Tibial nerve (tissue), 4 donors: ENCODE measurements around the gene MRPS17. TPM values are rescaled to one million over a fixed set of nuclear protein-coding genes. Genes with fewer than 3 reads are reported as not detected.

Experiments used
- DNase-seq, 2 donors: peaks; one replicate each; pipeline ENCODE4 v3.0.0-alpha.2; 2019; ENCODE audit warnings: low spot score in 2 of 2
- H3K27ac ChIP-seq, 4 donors: fragments of 200-600 bp; sonication (generic) in 3 of 4; one replicate each; pipeline ENCODE4 v1.5.1; 2017 to 2019; ENCODE audit warnings: mild to moderate bottlenecking in 1 of 4
- H3K27me3 ChIP-seq, 2 donors: fragments of 200-600 bp; sonication (generic) in 1 of 2; one replicate each; pipeline versions ENCODE4 v1.5.1 to v1.6.0; 2017 to 2019
- H3K36me3 ChIP-seq, 3 donors: fragments of 200-600 bp; sonication (generic); one replicate each; pipeline ENCODE4 v1.5.1; 2018 to 2019
- H3K4me1 ChIP-seq, 4 donors: fragments of 200-600 bp; sonication (generic) in 3 of 4; one replicate each; pipeline ENCODE4 v1.5.1; 2017 to 2019
- H3K4me3 ChIP-seq, 4 donors: fragments of 200-600 bp; sonication (generic) in 3 of 4; one replicate each; pipeline ENCODE4 v1.5.1; 2017 to 2019; ENCODE audit warnings: mild to moderate bottlenecking in 1 of 4, moderate library complexity in 1 of 4
- H3K9me3 ChIP-seq, 4 donors: fragments of 200-600 bp; sonication (generic) in 3 of 4; one replicate each; pipeline ENCODE4 v1.5.1; 2017 to 2019
- EP300 ChIP-seq, 2 donors: sonication (generic); formaldehyde crosslinking; IDR thresholded peaks; one replicate each; pipeline ENCODE4 v1.6.1; 2017; ENCODE audit warnings: antibody characterized with exemption in 2 of 2, mild to moderate bottlenecking in 1 of 2
- POLR2A ChIP-seq, 2 donors: fragments of 450-650 bp; IDR thresholded peaks; one replicate each; pipeline ENCODE4 v1.6.1; 2017; ENCODE audit warnings: antibody characterized with exemption in 2 of 2, mild to moderate bottlenecking in 2 of 2, moderate library complexity in 2 of 2
- WGBS, 2 donors: methylation state at CpG; one replicate each; pipeline ENCODE4 v1.1.5; 2018; 5-methylcytosine and 5-hydroxymethylcytosine counted together
- total RNA-seq, 4 donors: library from RNA; depleted of rRNA; stranded (reverse); fragments of >200 nt; gene quantifications; one replicate each; pipeline ENCODE4 v1.1.0, GENCODE V29; 2016
- TF ChIP-seq, protein P1 (sequence below), 5 experiments: fragments of 200-600 bp in 3 of 5; fragments of 450-650 bp in 2 of 5; sonication (generic) in 3 of 5; IDR thresholded peaks; one replicate each; pipeline ENCODE4 v1.5.1; 2016 to 2019; ENCODE audit warnings: antibody characterized with exemption in 5 of 5, mild to moderate bottlenecking in 3 of 5, moderate library complexity in 2 of 5

The MRPS17 gene
- total RNA-seq, 4 donors from 2014 or later, result 2.2 to 7.5 (median 3.8) TPM

DNA sequence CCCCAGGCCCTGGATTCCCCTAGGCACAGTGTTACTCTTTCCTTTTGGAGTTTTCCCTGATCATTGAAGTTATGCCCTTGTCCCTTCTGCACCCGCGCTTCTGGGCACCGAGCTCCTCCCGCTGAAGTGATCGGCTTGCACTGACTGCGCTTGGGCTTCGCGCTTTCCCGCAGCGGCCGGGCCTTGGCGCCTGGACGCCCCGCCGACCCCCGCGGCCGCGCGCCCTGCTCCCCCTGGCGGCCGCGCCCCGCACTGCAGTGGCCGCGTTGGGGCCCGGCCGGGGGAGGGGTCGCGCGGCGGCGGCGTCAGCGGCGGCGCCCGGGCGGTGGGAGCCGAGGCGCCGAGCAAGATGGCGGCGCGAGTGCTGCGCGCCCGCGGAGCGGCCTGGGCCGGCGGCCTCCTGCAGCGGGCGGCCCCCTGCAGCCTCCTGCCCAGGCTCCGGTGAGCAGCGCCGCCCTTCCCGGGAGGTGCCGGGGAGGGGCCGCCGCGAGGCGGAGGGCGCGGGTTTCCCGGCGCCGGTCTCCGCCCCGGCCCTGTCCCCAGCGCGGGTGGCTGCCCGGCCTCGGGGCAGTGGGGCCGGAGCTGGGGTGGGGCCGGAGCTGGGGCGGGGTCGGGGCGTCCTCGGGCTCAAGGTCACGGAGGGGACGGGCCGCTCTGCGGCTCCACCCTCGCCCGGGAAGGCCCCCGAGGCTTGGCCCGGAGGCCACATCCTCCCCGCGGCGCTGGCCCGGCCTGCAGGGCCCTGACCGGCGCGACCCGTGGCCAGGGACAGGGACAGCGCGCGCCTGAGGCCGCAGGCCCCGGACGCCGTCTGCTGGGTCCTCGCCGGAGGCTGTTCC is 12.8 kb downstream of the MRPS17 start, which contains the start of gene NIPSNAP2:
NIPSNAP2 (plus strand) TSS at position 325 of the 839 bp plus-strand sequence; CDS start at position 350, 25 bp downstream.
- TF ChIP-seq EP300 (IDR thresholded peaks at IDR 0.05) (peak in 1 of 2 donors; percentile 31), POLR2A (IDR thresholded peaks at IDR 0.05) (peak; percentile 57 to 59)
- TF ChIP-seq, protein P1, sequence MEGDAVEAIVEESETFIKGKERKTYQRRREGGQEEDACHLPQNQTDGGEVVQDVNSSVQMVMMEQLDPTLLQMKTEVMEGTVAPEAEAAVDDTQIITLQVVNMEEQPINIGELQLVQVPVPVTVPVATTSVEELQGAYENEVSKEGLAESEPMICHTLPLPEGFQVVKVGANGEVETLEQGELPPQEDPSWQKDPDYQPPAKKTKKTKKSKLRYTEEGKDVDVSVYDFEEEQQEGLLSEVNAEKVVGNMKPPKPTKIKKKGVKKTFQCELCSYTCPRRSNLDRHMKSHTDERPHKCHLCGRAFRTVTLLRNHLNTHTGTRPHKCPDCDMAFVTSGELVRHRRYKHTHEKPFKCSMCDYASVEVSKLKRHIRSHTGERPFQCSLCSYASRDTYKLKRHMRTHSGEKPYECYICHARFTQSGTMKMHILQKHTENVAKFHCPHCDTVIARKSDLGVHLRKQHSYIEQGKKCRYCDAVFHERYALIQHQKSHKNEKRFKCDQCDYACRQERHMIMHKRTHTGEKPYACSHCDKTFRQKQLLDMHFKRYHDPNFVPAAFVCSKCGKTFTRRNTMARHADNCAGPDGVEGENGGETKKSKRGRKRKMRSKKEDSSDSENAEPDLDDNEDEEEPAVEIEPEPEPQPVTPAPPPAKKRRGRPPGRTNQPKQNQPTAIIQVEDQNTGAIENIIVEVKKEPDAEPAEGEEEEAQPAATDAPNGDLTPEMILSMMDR (IDR thresholded peaks at IDR 0.05), result peak; percentile 33 to 97 (median 83)
- WGBS, 2 donors, result 0% methylated on average over 27 to 30 of the region's 105 CpGs
- Histone ChIP-seq H3K4me3 (peak within 1 kb of the TSS; percentile 48 to 77 (median 66)), H3K27ac (peak within 1 kb of the TSS; percentile 90 to 97 (median 95)), H3K36me3 (peaks cover 0 to 31% (median 0%) of the 10 kb centered on the region in 3 donors), H3K4me1 (peaks cover 0 to 28% (median 7%) of the 10 kb centered on the region in 4 donors), H3K27me3 (no peaks in the 10 kb centered on the region), H3K9me3 (no peaks in the 10 kb centered on the region)
- peak; percentile 13 to 17 for DNase-seq

DNA sequence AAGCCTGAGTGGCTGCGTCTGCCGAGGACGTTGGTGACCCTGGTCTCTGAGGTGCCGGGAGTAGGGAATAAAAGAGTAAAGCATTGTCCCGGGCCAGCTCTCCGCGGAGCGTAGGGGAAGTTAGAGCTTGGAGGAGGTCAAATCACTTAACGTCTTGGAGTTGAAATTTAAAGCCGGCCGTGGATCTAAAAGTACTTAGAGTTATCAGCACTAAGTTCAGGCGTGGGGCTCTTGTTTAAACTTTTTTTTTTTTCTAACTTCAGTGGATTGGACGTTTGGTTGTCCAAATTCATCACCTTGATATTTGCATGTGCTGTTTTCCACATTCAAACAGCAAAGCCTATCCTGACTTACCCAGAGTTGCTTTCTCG is 13.4 kb downstream of the MRPS17 start:
- H3K4me1 ChIP-seq, result peaks cover 0 to 28% (median 7%) of the 10 kb centered on the region in 4 donors
- H3K4me3 ChIP-seq, result peak overlapping the region; percentile 48 to 77 (median 66)

DNA sequence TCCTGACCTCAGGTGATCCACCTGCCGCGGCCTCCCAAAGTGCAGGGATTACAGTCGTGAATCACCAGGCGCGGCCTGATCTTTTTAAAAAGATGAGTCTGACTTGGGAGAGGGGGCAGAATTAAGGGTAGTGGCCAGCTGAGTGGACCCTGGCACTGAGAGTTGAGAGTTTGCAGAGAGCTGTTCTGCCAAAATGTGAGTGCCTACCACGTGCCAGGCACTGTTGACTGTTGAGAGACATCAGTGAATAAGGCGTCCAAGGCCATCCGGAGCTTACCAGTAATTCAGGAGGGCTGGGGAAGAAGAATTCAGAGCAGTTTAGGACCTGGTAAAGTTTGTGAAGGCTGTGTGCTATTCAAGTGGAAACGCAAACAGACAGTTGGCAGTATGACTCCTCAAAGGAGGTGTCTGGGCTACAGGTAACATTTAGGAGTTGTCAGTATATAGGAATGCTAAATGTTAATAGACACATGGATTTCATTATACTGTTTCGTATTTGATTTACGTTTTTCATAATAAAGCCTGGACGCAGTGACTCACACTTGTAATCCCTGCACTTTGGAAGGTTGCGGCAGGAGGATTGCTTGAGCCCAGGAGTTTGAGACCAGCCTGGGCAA is 14.2 kb downstream of the MRPS17 start:
- TF ChIP-seq, protein P1 (IDR thresholded peaks at IDR 0.05), result no peak
- no peak for TF ChIP-seq EP300 (IDR thresholded peaks at IDR 0.05)
- TF ChIP-seq POLR2A (IDR thresholded peaks at IDR 0.05), result no peak
- H3K36me3 ChIP-seq, result peaks cover 0 to 44% (median 0%) of the 10 kb centered on the region in 3 donors
- H3K9me3 ChIP-seq, result no peaks in the 10 kb centered on the region
- H3K27me3 ChIP-seq, result no peaks in the 10 kb centered on the region
- H3K4me1 ChIP-seq, result peaks cover 0 to 33% (median 7%) of the 10 kb centered on the region in 4 donors
- peak overlapping the region in 1 of 4 donors; percentile 77 for H3K4me3 ChIP-seq
- peak overlapping the region in 2 of 4 donors; percentile 94 to 97 for H3K27ac ChIP-seq
- no peak for DNase-seq
- 72 to 76% methylated on average over 13 of the region's 13 CpGs for WGBS, 2 donors

More for the DNA sequence above, 13.4 kb downstream of the MRPS17 start:
- Histone ChIP-seq H3K27me3 (no peaks in the 10 kb centered on the region), H3K36me3 (peaks cover 0 to 36% (median 0%) of the 10 kb centered on the region in 3 donors), H3K27ac (peak overlapping the region; percentile 90 to 97 (median 95)), H3K9me3 (no peaks in the 10 kb centered on the region)
- 2% methylated on average over 13 to 14 of the region's 14 CpGs for WGBS, 2 donors
- no peak for TF ChIP-seq POLR2A (IDR thresholded peaks at IDR 0.05)
- TF ChIP-seq, protein P1 (IDR thresholded peaks at IDR 0.05), result no peak
- TF ChIP-seq EP300 (IDR thresholded peaks at IDR 0.05), result no peak
- peak in 1 of 2 donors; percentile 22 for DNase-seq

DNA sequence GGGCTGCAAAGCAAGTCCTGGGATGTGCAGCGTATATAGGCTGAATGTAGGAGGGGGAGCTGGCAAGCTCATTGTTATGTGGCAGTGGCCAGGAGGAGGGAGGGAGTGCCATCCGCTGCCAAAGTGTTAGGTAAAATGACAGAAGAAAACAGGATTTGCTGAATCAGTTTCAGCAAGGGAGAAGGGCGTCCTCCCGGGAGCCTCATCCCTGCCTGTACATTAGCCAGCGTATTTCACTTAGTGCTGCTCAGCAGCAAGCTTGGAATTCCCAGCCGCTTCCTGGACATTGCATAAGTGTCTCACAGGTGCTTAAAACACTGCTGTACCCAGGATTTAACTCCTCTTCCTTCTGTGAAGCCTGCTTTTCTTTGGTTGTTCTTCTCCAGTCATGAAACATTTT is 15.2 kb downstream of the MRPS17 start:
- Histone ChIP-seq H3K9me3 (no peaks in the 10 kb centered on the region), H3K27ac (no peak overlapping the region), H3K4me3 (no peak overlapping the region), H3K36me3 (peaks cover 0 to 44% (median 0%) of the 10 kb centered on the region in 3 donors), H3K4me1 (peaks cover 0 to 34% (median 7%) of the 10 kb centered on the region in 4 donors), H3K27me3 (no peaks in the 10 kb centered on the region)
- DNase-seq, result no peak
- TF ChIP-seq EP300 (IDR thresholded peaks at IDR 0.05) (no peak), POLR2A (IDR thresholded peaks at IDR 0.05) (no peak)
- TF ChIP-seq, protein P1 (IDR thresholded peaks at IDR 0.05), result no peak
- WGBS, 2 donors, result 86 to 93% methylated on average over 6 of the region's 6 CpGs
